Heart right ventricle (tissue), 16 donors: Measurements from ENCODE around the gene CD7. TPM values are rescaled to one million over a fixed set of nuclear protein-coding genes. Genes with fewer than 3 reads are reported as not detected.

Source experiments
- ATAC-seq, 8 donors: fragments of 200-7000 bp; cut with Tn5 transposase; one replicate each; pipeline ENCODE4 v1.9.1; 2020; ENCODE audit warnings: mild to moderate bottlenecking in 8 of 8, moderate library complexity in 8 of 8, moderate number of reproducible peaks in 1 of 8
- DNase-seq, 2 donors: peaks; one replicate each; pipeline ENCODE4 v3.0.0-alpha.2; 2020
- H3K27ac ChIP-seq, 10 donors: fragments of 200-600 bp; sonication (generic) in 2 of 10; one replicate each; pipeline versions ENCODE4 v1.5.0 to v1.8.0; 2020 to 2022; ENCODE audit warnings: mild to moderate bottlenecking in 3 of 10
- H3K27me3 ChIP-seq, 7 donors: fragments of 200-600 bp; one replicate each; pipeline ENCODE4 v1.8.0; 2021 to 2022; ENCODE audit warnings: mild to moderate bottlenecking in 2 of 7
- H3K36me3 ChIP-seq, 9 donors: fragments of 200-600 bp; sonication (generic) in 1 of 9; one replicate each; pipeline versions ENCODE4 v1.5.0 to v1.8.0; 2020 to 2022; ENCODE audit warnings: mild to moderate bottlenecking in 2 of 9
- H3K4me1 ChIP-seq, 9 donors: fragments of 200-600 bp; sonication (generic) in 1 of 9; one replicate each; pipeline versions ENCODE4 v1.5.0 to v1.8.0; 2020 to 2022; ENCODE audit warnings: mild to moderate bottlenecking in 4 of 9
- H3K4me3 ChIP-seq, 10 donors: fragments of 200-600 bp; sonication (generic) in 2 of 10; one replicate each; pipeline versions ENCODE4 v1.5.0 to v1.8.0; 2020 to 2022; ENCODE audit warnings: mild to moderate bottlenecking in 7 of 10, moderate library complexity in 2 of 10
- H3K9me3 ChIP-seq, 11 donors: fragments of 200-600 bp in 10 of 11; sonication (generic) in 2 of 11; one replicate each; pipeline versions ENCODE4 v1.5.0 to v1.8.0; 2013 to 2022; ENCODE audit warnings: mild to moderate bottlenecking in 2 of 11, control low read depth in 1 of 11, moderate library complexity in 1 of 11
- CTCF ChIP-seq, 9 donors: fragments of 200-600 bp; sonication (generic) in 2 of 9; IDR thresholded peaks; one replicate each; pipeline versions ENCODE4 v1.5.0 to v1.8.0; 2021 to 2022; ENCODE audit warnings: antibody characterized with exemption in 9 of 9, mild to moderate bottlenecking in 5 of 9, moderate library complexity in 1 of 9
- WGBS, 2 donors: extraction: QIAGEN DNeasy Blood & Tissue Kit; methylation state at CpG; one replicate each; pipeline ENCODE4 v1.1.7; 2013; ENCODE audit warnings: inconsistent platforms in 1 of 2; 5-methylcytosine and 5-hydroxymethylcytosine counted together
- intact Hi-C, 10 donors: fragments of 100-400 bp; cut with DNase I; formaldehyde crosslinking; loops; one replicate each; pipeline versions ENCODE4 v1.11.1 to v1.14.2; 2022
- polyA plus RNA-seq, 2 donors: library from polyadenylated mRNA; stranded (reverse); fragments of 200-250 nt; gene quantifications; one replicate each; pipeline ENCODE4 v1.2.3, GENCODE V29; 2013
- total RNA-seq, 10 donors: library from RNA; stranded (reverse); fragmentation: NEBNext Ultra II Directional in 3 of 10; extraction: Animal tissue kit (Norgen Biotek cat#: 25700) in 3 of 10; gene quantifications; one replicate each; pipeline versions ENCODE4 v1.2.1 to v1.2.4, GENCODE V29; 2021 to 2023
- donor health status: Arrhythmogenic right ventricular cardiomyopathy.
- donor health status: ischemic (EF 13 %, LVEDD 7.1; RV severe dilation, severe dysfunction).
- donor health status: healthy with polysubstance abuse.
- donor health status: DM: no; HTN: yes; CAD: no.
- donor health status: DM: no; HTN: no; CAD: no.
- donor health status: ischemic (EF 25% LVEDD 6.9; RV normal size, moderate dysfunction).
- donor health status: ischemic (EF 25% LVEDD 5.7; RV mildly dilated, moderate dysfunction).
- donor health status: healthy.
- donor health status: DM: yes; HTN: yes; CAD: no.
- donor health status: Ischemic cardiomyopathy.
- donor health status: ischemic (EF 35%, LVEDD 5.7; RV mildly dilated, moderate dysfunction).
- donor health status: nonischemic (EF 11% LVEDD 7.7; RV severe dilation, severe dysfunction).
- donor health status: DM: yes; HTN: yes; CAD: no.
- donor health status: PGD.
- donor health status: ischemic (EF 29% LVEDD 5.4; RV normal size, mild dysfunction).
- donor health status: nonischemic (EF 23%, LVEDD 6.1; RV moderate dilation, normal function).

CD7 gene
- total and polyA plus RNA-seq, 12 donors: 0.15 to 6.0 (median 0.39) TPM; not detected in 1

- 91 to 92% methylated on average over 13 of the region's 13 CpGs for WGBS, 2 donors
- Histone ChIP-seq H3K4me1 (peaks cover 0 to 24% (median 3%) of the 10 kb centered on the region in 9 donors), H3K36me3 (no peaks in the 10 kb centered on the region), H3K27ac (no peak overlapping the region), H3K9me3 (no peaks in the 10 kb centered on the region), H3K27me3 (peaks cover 17 to 83% (median 71%) of the 10 kb centered on the region in 7 donors), H3K4me3 (no peak overlapping the region)
- no peak for DNase-seq
- intact Hi-C loops: loop anchor here in 1 of 10 donors (5.0 kb wide), 1 partner anchor 110 kb away; no protein-coding TSS in a partner anchor
- no peak for TF ChIP-seq CTCF (IDR thresholded peaks at IDR 0.05)
- no peak for ATAC-seq
Measured at GRCh38 chr17:82311971-82312370, 5.4 kb downstream of the CD7 start.

GRCh38 chr17:82310877-82311276 is 6.5 kb downstream of the CD7 start:
- no peak for ATAC-seq
- H3K4me3 ChIP-seq: no peak overlapping the region
- H3K4me1 ChIP-seq: peaks cover 0 to 20% (median 3%) of the 10 kb centered on the region in 9 donors
- peaks cover 14 to 74% (median 65%) of the 10 kb centered on the region in 7 donors for H3K27me3 ChIP-seq
- no peak for TF ChIP-seq CTCF (IDR thresholded peaks at IDR 0.05)
- 86 to 88% methylated on average over 21 of the region's 21 CpGs for WGBS, 2 donors
- no peaks in the 10 kb centered on the region for H3K36me3 ChIP-seq
- DNase-seq: no peak
- H3K9me3 ChIP-seq: no peaks in the 10 kb centered on the region
- no peak overlapping the region for H3K27ac ChIP-seq
- intact Hi-C loops: loop anchor here in 1 of 10 donors (5.0 kb wide), 1 partner anchor 109 kb away; no protein-coding TSS in a partner anchor

- no peak for TF ChIP-seq CTCF (IDR thresholded peaks at IDR 0.05)
- Histone ChIP-seq H3K36me3 (no peaks in the 10 kb centered on the region), H3K4me3 (no peak overlapping the region), H3K9me3 (no peaks in the 10 kb centered on the region), H3K27me3 (peaks cover 5 to 64% (median 55%) of the 10 kb centered on the region in 7 donors), H3K4me1 (peaks cover 0 to 10% (median 0%) of the 10 kb centered on the region in 9 donors), H3K27ac (no peak overlapping the region)
- intact Hi-C loops: loop anchor here in 1 of 10 donors (5.0 kb wide), 1 partner anchor 108 kb away; no protein-coding TSS in a partner anchor
- WGBS, 2 donors: 80 to 82% methylated on average over 27 of the region's 27 CpGs
- ATAC-seq (no peak), DNase-seq (no peak)
Measured at GRCh38 chr17:82309656-82310570, 7.5 kb downstream of the CD7 start.

GRCh38 chr17:82305727-82306300 is 11.6 kb downstream of the CD7 start:
- no peaks in the 10 kb centered on the region for H3K9me3 ChIP-seq
- no peaks in the 10 kb centered on the region for H3K36me3 ChIP-seq
- peaks cover 0 to 35% (median 0%) of the 10 kb centered on the region in 9 donors for H3K4me1 ChIP-seq
- DNase-seq (no peak), ATAC-seq (no peak)
- 86% methylated on average over 20 of the region's 20 CpGs for WGBS, 2 donors
- H3K4me3 ChIP-seq: no peak overlapping the region
- TF ChIP-seq CTCF (IDR thresholded peaks at IDR 0.05): no peak
- H3K27me3 ChIP-seq: peaks cover 0 to 58% (median 22%) of the 10 kb centered on the region in 7 donors
- intact Hi-C loops: no loop called here
- no peak overlapping the region for H3K27ac ChIP-seq
